ENCODE results near the gene ACKR3.

Gene ACKR3

DNA sequence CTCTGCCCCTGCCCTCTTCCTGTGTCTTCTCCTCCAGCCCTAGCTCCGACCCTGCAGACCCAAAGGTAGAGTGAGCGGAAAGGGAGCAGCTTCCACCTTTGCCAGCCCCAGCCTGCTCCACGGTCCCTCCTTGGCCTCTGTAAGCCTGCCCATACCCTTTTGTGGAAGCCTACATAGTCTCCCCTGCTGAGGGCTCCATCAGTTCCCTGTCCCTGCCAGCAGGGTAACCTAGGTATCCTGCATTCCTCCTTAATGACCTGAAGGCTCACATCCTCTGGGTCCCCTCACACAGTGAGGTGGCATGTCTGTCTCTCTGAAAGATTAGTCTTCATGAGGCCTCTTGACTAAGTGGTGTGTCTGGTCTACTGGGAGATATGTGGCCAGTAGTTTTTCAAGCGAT is 20.5 kb upstream of the ACKR3 start:
- Histone ChIP-seq H3K9me3 (ENCODE audit: control insufficient read depth, low read length) (no peaks in the 10 kb centered on the region), H3K4me1 (ENCODE audit: control insufficient read depth, insufficient read depth, low read length, poor library complexity, severe bottlenecking) (no peaks in the 10 kb centered on the region), H3K4me3 (ENCODE audit: extremely low read depth, insufficient read depth, low read length, poor library complexity, severe bottlenecking) (no peak overlapping the region), H3K27ac (ENCODE audit: low read depth, low read length, severe bottlenecking) (no peak overlapping the region), H3K36me3 (ENCODE audit: control insufficient read depth, insufficient read depth, low read length) (no peaks in the 10 kb centered on the region)
- WGBS, 2 experiments (ENCODE audit: insufficient coverage in 2 of 2): 80 to 90% methylated on average over 3 of the region's 4 CpGs

DNA sequence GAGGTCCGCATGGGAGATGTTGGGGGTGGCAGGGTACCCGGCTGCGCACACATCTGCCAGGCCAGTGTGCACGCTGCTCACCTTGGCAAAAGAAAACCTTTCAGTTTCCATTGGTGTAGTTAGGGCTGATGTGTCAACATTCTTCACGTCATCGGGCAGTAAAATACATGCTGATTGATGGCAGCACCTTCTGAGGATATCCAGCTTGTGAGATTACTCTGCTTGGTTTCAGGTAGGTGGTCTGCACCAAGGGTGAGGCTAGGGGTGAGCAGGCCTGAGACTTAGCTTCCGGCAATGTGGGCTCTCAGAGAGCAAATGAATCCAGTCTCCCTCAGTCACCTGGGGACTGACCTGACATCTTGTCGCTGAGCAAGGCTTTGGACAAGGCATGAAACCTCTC is 19.3 kb upstream of the ACKR3 start:
- Histone ChIP-seq H3K9me3 (ENCODE audit: control insufficient read depth, low read length) (peaks cover 7% of the 10 kb centered on the region), H3K4me1 (ENCODE audit: control insufficient read depth, insufficient read depth, low read length, poor library complexity, severe bottlenecking) (no peaks in the 10 kb centered on the region), H3K36me3 (ENCODE audit: control insufficient read depth, insufficient read depth, low read length) (no peaks in the 10 kb centered on the region), H3K27ac (ENCODE audit: low read depth, low read length, severe bottlenecking) (no peak overlapping the region), H3K4me3 (ENCODE audit: extremely low read depth, insufficient read depth, low read length, poor library complexity, severe bottlenecking) (no peak overlapping the region)
- WGBS, 2 experiments (ENCODE audit: insufficient coverage in 2 of 2): 94 to 98% methylated on average over 8 of the region's 8 CpGs

DNA sequence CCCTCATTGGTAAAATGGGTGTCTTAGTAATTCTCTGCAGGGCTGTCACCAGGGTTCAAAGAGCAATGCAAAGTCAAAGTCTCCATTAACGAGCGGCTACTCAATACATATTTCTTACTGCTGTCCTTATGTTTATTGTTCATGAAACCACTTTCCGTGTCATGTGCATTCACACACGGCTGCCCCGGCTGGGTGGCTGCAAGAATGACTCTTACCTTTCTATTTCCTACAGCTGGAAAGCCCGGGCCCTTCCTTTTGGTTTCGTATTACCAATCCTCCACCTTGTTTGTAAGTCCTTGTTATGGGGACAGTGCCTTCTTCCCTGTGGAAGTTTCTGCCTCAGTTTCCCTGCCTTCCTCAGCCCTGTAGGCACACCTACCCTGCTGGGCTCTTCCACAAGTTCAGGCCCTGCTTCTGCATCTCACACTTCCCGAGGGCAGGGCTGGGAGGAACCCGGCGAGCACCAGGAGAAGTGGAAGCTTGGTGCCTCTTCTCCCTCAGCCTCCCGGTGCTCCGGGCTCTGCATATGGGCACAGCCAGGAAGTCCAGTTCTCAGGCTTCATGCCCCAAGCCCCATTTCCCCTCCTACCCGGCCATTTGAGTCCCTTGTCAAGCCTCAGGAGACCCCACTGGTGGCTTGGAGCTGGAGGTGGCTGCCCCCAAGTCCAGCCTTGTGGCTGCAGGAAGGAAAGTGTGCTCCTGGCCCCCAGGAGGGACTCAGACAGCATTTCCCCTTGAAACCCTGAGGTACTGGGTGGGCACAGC is 18.7 kb upstream of the ACKR3 start:
- Histone ChIP-seq H3K9me3 (ENCODE audit: control insufficient read depth, low read length) (peaks cover 7% of the 10 kb centered on the region), H3K36me3 (ENCODE audit: control insufficient read depth, insufficient read depth, low read length) (no peaks in the 10 kb centered on the region), H3K27ac (ENCODE audit: low read depth, low read length, severe bottlenecking) (no peak overlapping the region), H3K4me3 (ENCODE audit: extremely low read depth, insufficient read depth, low read length, poor library complexity, severe bottlenecking) (no peak overlapping the region), H3K4me1 (ENCODE audit: control insufficient read depth, insufficient read depth, low read length, poor library complexity, severe bottlenecking) (no peaks in the 10 kb centered on the region)
- WGBS, 2 experiments (ENCODE audit: insufficient coverage in 2 of 2): 94 to 95% methylated on average over 8 to 13 of the region's 13 CpGs

DNA sequence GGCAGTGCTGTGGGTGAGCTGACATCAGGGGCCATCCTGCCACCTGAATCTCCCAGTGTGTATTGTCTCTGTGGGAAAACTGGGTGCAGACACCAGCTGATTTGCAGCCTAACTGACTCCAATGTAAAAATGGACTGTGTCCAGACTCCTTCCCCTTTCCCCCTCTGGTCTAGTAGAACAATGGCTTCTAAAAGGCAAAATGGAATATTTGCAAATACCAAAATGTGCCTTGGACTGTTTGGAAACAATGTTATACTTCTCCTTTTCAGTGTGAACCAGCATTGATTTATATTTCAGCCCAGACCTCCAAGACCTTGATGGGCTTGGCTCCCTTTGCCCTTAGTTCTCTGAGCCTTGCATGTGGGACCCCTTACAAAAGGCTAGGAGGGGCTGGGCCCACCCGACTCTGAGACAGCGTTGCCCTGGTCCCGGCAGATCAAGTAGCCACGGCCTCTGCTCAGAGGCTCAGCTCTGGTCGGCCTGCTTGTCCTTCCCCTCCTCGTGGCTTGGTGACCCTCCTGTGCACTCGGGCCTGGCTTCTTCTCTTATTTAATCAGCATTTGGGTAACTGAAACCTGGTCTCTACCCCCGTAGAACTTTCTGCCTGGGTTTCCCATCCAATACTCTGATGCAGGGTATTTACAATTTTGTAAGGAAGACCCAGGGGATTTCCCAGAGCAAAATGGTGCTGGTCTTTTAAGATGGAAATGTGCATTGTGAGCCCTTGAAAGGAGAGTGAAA is 18.0 kb upstream of the ACKR3 start:
- 52 to 70% methylated on average over 7 of the region's 8 CpGs for WGBS, 2 experiments (ENCODE audit: insufficient coverage in 2 of 2)
- H3K9me3 ChIP-seq (ENCODE audit: control insufficient read depth, low read length): peaks cover 7% of the 10 kb centered on the region
- no peak overlapping the region for H3K4me3 ChIP-seq (ENCODE audit: extremely low read depth, insufficient read depth, low read length, poor library complexity, severe bottlenecking)
- no peak overlapping the region for H3K27ac ChIP-seq (ENCODE audit: low read depth, low read length, severe bottlenecking)
- H3K36me3 ChIP-seq (ENCODE audit: control insufficient read depth, insufficient read depth, low read length): no peaks in the 10 kb centered on the region
- no peaks in the 10 kb centered on the region for H3K4me1 ChIP-seq (ENCODE audit: control insufficient read depth, insufficient read depth, low read length, poor library complexity, severe bottlenecking)

DNA sequence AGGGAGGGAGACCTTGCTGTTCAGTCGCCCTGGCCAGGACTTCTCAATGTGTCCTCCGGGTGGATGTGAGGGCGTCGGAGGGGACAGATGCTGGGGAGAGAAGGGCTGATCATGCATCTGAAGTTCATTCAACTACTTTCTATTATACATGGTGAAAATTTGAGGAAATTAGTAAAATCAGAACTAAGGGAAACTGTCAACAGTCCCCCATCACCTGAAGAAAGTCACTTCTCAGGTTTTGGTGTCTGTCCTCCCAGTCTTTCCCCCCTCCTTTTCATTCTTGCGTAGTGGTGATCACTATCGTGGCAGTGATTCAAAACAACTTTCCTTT is 17.4 kb upstream of the ACKR3 start:
- Histone ChIP-seq H3K9me3 (ENCODE audit: control insufficient read depth, low read length) (peaks cover 7% of the 10 kb centered on the region), H3K27ac (ENCODE audit: low read depth, low read length, severe bottlenecking) (no peak overlapping the region), H3K4me3 (ENCODE audit: extremely low read depth, insufficient read depth, low read length, poor library complexity, severe bottlenecking) (no peak overlapping the region), H3K4me1 (ENCODE audit: control insufficient read depth, insufficient read depth, low read length, poor library complexity, severe bottlenecking) (no peaks in the 10 kb centered on the region), H3K36me3 (ENCODE audit: control insufficient read depth, insufficient read depth, low read length) (no peaks in the 10 kb centered on the region)
- WGBS, 2 experiments (ENCODE audit: insufficient coverage in 2 of 2): 56 to 70% methylated on average over 2 to 4 of the region's 6 CpGs

DNA sequence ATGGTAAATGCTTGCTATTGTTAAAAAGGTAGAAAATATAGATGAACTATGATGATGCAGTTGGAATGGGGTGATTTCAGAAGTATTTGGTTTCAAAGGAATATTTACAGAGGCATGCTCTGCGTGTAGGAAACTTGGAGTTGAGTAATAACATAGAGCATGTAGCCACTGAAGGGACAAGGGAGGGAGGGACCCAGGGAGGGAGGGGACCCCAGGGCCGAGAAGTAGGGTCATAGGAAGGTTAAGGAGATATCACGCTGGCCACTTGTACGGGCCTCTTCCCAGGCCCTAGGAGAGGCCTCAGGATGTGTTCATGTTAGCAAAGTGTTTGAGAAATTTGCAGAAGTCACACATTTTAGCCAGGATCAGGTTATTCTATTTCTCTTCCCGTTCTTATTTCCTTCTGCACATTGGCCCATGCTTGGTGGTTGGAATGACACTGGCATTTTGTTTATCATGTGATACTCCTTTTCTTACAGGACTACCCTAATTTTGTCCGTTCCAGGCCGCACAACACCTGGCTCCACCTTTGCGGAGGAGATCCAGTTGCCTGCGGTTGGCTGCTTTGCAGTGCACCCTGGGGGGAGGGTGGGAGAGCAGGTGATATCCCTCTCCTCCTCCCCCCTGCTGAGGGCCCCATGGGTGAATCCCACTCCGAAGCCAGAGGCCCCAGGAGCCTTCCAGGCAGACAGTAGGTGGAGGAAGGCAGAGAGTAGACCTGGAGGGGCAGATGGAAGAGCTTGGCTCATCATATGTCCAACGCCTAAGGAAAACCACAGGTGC is 16.9 kb upstream of the ACKR3 start:
- H3K36me3 ChIP-seq (ENCODE audit: control insufficient read depth, insufficient read depth, low read length): no peaks in the 10 kb centered on the region
- 86 to 92% methylated on average over 5 to 9 of the region's 11 CpGs for WGBS, 2 experiments (ENCODE audit: insufficient coverage in 2 of 2)
- no peak overlapping the region for H3K27ac ChIP-seq (ENCODE audit: low read depth, low read length, severe bottlenecking)
- H3K9me3 ChIP-seq (ENCODE audit: control insufficient read depth, low read length): peaks cover 7% of the 10 kb centered on the region
- no peaks in the 10 kb centered on the region for H3K4me1 ChIP-seq (ENCODE audit: control insufficient read depth, insufficient read depth, low read length, poor library complexity, severe bottlenecking)
- H3K4me3 ChIP-seq (ENCODE audit: extremely low read depth, insufficient read depth, low read length, poor library complexity, severe bottlenecking): no peak overlapping the region

DNA sequence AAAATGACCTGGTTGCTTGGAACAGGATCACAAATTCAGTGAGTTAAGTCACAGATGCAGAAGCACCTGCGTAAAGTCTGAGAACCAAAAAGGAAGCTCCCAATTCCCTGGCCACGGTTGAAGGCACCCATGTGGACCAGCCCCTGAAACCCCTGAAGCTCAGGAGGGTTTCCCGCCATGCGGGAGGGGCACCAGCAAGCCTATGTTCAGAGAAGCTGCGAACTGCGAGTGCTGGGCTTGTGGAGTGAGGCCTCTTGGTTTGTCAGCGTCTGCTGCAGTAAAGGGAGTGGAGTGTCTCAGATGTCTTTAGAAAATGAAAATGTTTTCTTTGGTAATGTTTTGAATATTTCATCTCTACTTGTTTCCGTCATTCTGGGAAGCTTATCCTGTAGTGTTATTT is 16.1 kb upstream of the ACKR3 start:
- H3K36me3 ChIP-seq (ENCODE audit: control insufficient read depth, insufficient read depth, low read length): no peaks in the 10 kb centered on the region
- H3K27ac ChIP-seq (ENCODE audit: low read depth, low read length, severe bottlenecking): no peak overlapping the region
- H3K4me1 ChIP-seq (ENCODE audit: control insufficient read depth, insufficient read depth, low read length, poor library complexity, severe bottlenecking): no peaks in the 10 kb centered on the region
- 95 to 96% methylated on average over 7 to 8 of the region's 8 CpGs for WGBS, 2 experiments (ENCODE audit: insufficient coverage in 2 of 2)
- H3K4me3 ChIP-seq (ENCODE audit: extremely low read depth, insufficient read depth, low read length, poor library complexity, severe bottlenecking): no peak overlapping the region
- peaks cover 7% of the 10 kb centered on the region for H3K9me3 ChIP-seq (ENCODE audit: control insufficient read depth, low read length)

DNA sequence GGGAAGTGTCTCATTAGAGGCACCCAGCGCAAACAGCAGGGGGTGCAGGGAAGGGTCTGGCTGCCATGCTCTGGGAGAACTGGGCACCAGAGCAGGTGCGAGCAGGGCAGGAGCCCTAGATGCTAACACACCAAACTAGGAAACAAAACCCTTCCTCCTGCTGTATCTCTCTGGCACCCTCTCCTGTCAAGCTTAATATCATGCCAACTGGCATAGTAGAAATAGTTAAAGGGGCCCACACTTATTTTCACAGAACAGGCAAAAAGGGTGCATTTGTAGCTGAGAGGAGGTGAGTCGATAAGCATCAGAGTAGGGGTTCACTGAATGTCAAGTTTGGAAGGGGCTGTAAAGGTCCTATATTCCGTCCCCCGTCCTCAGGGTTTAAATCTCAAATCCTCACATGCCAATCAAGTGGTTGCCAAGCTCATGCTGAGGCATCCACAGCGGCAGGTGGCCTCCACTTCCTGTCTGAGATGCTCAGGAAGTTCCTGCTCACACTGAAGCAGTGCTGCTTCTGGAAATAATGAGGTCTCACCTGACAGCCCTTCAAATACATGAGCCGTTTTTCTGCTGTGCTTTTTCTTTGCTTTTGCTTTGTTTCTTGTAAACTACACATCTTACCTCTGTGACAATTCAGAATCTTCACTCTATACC is 14.9 kb upstream of the ACKR3 start:
- no peaks in the 10 kb centered on the region for H3K36me3 ChIP-seq (ENCODE audit: control insufficient read depth, insufficient read depth, low read length)
- 86 to 93% methylated on average over 5 to 6 of the region's 7 CpGs for WGBS, 2 experiments (ENCODE audit: insufficient coverage in 2 of 2)
- H3K4me3 ChIP-seq (ENCODE audit: extremely low read depth, insufficient read depth, low read length, poor library complexity, severe bottlenecking): no peak overlapping the region
- no peak overlapping the region for H3K27ac ChIP-seq (ENCODE audit: low read depth, low read length, severe bottlenecking)
- no peaks in the 10 kb centered on the region for H3K4me1 ChIP-seq (ENCODE audit: control insufficient read depth, insufficient read depth, low read length, poor library complexity, severe bottlenecking)
- peaks cover 7% of the 10 kb centered on the region for H3K9me3 ChIP-seq (ENCODE audit: control insufficient read depth, low read length)

DNA sequence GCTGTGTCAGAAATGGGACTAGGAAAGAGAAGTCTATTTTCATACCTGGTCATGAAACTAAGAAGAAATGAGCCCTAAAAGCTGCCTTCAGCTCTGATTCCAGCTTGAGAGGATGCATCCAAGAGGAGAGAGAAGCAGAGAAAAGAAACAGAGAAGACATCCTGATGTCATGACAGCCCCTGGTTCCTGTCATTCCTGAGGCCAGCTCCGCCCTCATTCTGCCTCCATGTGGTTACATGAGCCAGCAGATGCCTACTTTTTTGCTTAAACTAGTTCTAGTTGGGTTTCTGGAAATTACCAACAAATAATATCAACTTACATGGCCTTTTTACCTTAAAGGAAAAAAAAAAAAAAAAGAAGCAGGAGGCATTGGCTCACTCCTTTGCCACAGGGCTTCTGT is 14.1 kb upstream of the ACKR3 start:
- no peaks in the 10 kb centered on the region for H3K4me1 ChIP-seq (ENCODE audit: control insufficient read depth, insufficient read depth, low read length, poor library complexity, severe bottlenecking)
- no peaks in the 10 kb centered on the region for H3K36me3 ChIP-seq (ENCODE audit: control insufficient read depth, insufficient read depth, low read length)
- 100% methylated on average over 1 of the region's 1 CpG for WGBS, 2 experiments (ENCODE audit: insufficient coverage in 2 of 2)
- H3K9me3 ChIP-seq (ENCODE audit: control insufficient read depth, low read length): peaks cover 7% of the 10 kb centered on the region
- H3K4me3 ChIP-seq (ENCODE audit: extremely low read depth, insufficient read depth, low read length, poor library complexity, severe bottlenecking): no peak overlapping the region
- no peak overlapping the region for H3K27ac ChIP-seq (ENCODE audit: low read depth, low read length, severe bottlenecking)

DNA sequence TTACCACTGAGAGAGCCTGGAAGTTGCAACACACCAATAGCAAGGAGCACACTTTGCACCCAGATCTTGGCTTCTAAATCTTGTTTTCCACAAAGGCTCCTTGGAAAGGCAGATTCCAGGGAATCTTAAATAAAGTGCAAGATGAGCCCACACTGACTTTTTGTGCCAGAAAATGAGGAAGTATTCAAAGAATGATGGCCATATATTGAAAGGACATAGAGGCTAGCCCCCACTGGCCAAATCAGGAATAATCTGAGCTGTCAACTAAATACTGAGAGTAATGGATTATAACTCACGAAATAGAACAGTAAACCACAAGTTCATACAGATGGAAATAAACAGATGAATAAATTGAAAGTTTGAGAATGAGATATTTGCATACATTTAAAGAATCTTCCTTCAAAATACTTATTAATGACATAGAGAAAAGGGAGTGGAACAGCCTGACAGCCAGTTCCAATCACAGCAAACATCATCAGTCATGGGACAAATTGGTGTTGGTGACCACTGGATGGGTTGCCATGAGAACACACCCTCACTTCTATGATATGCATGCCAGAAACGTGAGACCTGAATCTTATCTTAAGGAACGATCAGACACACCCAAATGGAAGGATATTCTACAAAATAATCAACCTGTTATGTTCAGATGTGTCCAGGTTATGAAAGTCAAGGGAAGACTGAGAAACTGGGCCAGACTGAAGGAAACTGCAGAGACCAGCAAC is 12.2 kb upstream of the ACKR3 start:
- peaks cover 7% of the 10 kb centered on the region for H3K9me3 ChIP-seq (ENCODE audit: control insufficient read depth, low read length)
- no peaks in the 10 kb centered on the region for H3K36me3 ChIP-seq (ENCODE audit: control insufficient read depth, insufficient read depth, low read length)
- H3K4me3 ChIP-seq (ENCODE audit: extremely low read depth, insufficient read depth, low read length, poor library complexity, severe bottlenecking): no peak overlapping the region
- H3K4me1 ChIP-seq (ENCODE audit: control insufficient read depth, insufficient read depth, low read length, poor library complexity, severe bottlenecking): no peaks in the 10 kb centered on the region
- 71% methylated on average over 2 of the region's 3 CpGs; no CpG with 5 or more reads in 1 of the 2 experiments for WGBS, 2 experiments (ENCODE audit: insufficient coverage in 2 of 2)
- H3K27ac ChIP-seq (ENCODE audit: low read depth, low read length, severe bottlenecking): no peak overlapping the region
